Vagina (tissue), 2 donors: ENCODE data around the gene CAPN12. TPM values are rescaled to one million over a fixed set of nuclear protein-coding genes. Genes with fewer than 3 reads are reported as not detected.

Experiments
- DNase-seq, 2 donors: peaks; one replicate each; pipeline ENCODE4 v3.0.0-alpha.2; 2017; ENCODE audit errors: extremely low spot score in 2 of 2
- H3K27ac ChIP-seq: fragments of 200-600 bp; sonication (generic); one replicate; pipeline ENCODE4 v1.5.1; 2019
- H3K27me3 ChIP-seq: fragments of 200-600 bp; sonication (generic); one replicate; pipeline ENCODE4 v1.5.1; 2019
- H3K36me3 ChIP-seq, 2 donors: fragments of 200-600 bp; sonication (generic); one replicate each; pipeline ENCODE4 v1.5.1; 2017 to 2019
- H3K4me1 ChIP-seq: fragments of 200-600 bp; sonication (generic); one replicate; pipeline ENCODE4 v1.5.1; 2019
- H3K4me3 ChIP-seq, 2 donors: fragments of 200-600 bp; sonication (generic); 1 replicate in 1 of 2; 2 replicates in 1 of 2; pipeline ENCODE4 v1.5.1; 2016 to 2019
- H3K9me3 ChIP-seq: fragments of 200-600 bp; sonication (generic); one replicate; pipeline ENCODE4 v1.5.1; 2019
- POLR2A ChIP-seq, 2 donors: fragments of 450-650 bp; IDR thresholded peaks; one replicate each; pipeline ENCODE4 v1.6.1; 2017; ENCODE audit warnings: antibody characterized with exemption in 2 of 2, mild to moderate bottlenecking in 2 of 2, moderate library complexity in 2 of 2
- POLR2AphosphoS5 ChIP-seq, 2 donors: sonication (generic); formaldehyde crosslinking; IDR thresholded peaks; one replicate each; pipeline ENCODE4 v1.9.0; 2017; ENCODE audit warnings: antibody characterized with exemption in 2 of 2, mild to moderate bottlenecking in 2 of 2, low read depth in 1 of 2; ENCODE audit not compliant: insufficient read depth in 1 of 2
- intact Hi-C: fragments of 100-400 bp; cut with DNase I; formaldehyde crosslinking; loops from one replicate; pipeline ENCODE4 v1.15.1; 2023
- total RNA-seq: library from RNA; depleted of rRNA; stranded (reverse); fragments of >200 nt; gene quantifications from one replicate; pipeline ENCODE4 v1.2.3, GENCODE V29; 2016
- TF ChIP-seq, protein P1 (sequence below), 3 experiments: fragments of 450-650 bp in 2 of 3; fragments of 200-600 bp in 1 of 3; sonication (generic) in 1 of 3; IDR thresholded peaks; one replicate each; pipeline ENCODE4 v1.5.1; 2017 to 2019; ENCODE audit warnings: antibody characterized with exemption in 3 of 3, mild to moderate bottlenecking in 2 of 3, moderate library complexity in 2 of 3

The CAPN12 gene
- total RNA-seq, 1 donor from 2014 or later, result 9.6 TPM

DNA sequence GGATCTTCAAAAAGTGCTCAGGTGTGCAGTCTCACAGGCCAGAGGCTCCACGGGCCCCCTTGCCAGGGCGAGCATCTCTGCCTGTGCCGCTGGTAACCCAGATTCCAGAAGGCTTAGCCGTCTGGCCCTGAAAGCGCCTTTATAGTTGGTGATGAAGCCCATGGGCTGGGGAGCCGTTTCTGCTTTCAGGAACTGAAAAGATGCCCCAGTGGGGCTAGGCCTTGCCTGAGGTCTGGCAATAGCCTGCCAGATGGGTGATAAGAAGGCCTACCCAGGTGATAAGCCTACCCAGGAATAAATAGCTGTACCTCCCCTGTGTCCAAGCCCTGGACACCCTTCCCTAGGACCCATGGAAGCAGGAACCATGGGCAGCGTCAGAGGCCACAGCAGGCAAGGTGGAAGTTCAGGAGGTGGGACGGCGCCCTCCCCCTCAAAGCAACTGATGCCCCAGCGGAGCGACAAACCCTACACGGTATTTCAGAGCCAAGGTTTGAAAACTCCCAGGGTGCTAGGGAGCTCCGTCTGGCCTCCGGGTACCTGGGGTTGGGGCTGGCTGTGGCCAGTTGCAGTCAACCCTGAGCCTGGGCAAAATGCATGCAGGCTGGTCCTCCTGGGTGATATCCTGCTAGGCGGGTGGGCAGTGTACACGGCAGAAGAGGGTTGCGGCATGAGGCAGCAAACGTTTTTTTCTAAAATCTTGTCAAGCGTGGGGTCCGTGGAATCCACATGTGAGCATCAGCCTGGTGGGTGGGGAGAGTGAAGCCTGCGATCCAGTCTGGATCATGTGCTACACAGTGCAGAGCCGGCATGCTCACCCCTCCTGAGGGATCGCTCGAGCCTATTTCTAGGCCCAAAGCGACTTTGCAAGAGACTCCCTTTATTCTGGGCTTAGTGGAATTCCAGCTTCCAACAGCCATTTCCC is 51.6 kb downstream of the CAPN12 start:
- no peaks in the 10 kb centered on the region for H3K9me3 ChIP-seq
- H3K27me3 ChIP-seq, result no peaks in the 10 kb centered on the region
- H3K27ac ChIP-seq, result peak overlapping the region; percentile 90
- H3K4me3 ChIP-seq, result no peak overlapping the region
- TF ChIP-seq, protein P1, sequence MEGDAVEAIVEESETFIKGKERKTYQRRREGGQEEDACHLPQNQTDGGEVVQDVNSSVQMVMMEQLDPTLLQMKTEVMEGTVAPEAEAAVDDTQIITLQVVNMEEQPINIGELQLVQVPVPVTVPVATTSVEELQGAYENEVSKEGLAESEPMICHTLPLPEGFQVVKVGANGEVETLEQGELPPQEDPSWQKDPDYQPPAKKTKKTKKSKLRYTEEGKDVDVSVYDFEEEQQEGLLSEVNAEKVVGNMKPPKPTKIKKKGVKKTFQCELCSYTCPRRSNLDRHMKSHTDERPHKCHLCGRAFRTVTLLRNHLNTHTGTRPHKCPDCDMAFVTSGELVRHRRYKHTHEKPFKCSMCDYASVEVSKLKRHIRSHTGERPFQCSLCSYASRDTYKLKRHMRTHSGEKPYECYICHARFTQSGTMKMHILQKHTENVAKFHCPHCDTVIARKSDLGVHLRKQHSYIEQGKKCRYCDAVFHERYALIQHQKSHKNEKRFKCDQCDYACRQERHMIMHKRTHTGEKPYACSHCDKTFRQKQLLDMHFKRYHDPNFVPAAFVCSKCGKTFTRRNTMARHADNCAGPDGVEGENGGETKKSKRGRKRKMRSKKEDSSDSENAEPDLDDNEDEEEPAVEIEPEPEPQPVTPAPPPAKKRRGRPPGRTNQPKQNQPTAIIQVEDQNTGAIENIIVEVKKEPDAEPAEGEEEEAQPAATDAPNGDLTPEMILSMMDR (IDR thresholded peaks at IDR 0.05), result no peak
- TF ChIP-seq POLR2AphosphoS5 (IDR thresholded peaks at IDR 0.05; ENCODE audit: insufficient read depth in 1 of 2, low read depth in 1 of 2), result no peak
- no peak for TF ChIP-seq POLR2A (IDR thresholded peaks at IDR 0.05)
- DNase-seq, result no peak
- H3K36me3 ChIP-seq, result no peaks in the 10 kb centered on the region
- H3K4me1 ChIP-seq, result peaks cover 85% of the 10 kb centered on the region
- intact Hi-C loops, result loop anchor here (5.0 kb wide), 1 partner anchor 35 kb away; no protein-coding TSS in a partner anchor

DNA sequence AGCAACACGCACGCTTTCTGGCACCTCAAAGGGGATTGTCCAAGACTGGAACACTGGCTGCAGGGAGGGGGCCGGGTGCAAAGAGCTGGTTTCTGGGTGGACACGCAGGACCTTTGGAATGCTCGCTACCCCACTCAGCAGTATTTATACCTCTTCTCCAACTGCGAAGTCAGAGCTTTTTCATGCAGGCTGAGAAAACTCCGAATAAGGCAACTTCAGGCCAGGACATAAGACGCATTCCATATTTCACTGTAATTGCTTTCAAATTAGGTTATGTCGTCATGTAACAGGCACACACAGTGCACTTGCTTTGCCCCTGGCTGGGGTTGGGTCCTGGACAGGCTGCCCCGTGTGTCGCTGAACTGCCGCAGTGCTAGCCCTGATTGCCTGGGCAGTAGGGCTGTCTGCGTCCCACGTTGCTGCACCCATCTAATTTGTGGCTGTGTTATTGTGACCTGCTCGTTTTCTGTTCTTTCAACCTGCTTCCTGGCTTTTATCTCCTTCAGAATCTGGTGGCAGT is 52.3 kb downstream of the CAPN12 start:
- Histone ChIP-seq H3K27me3 (no peaks in the 10 kb centered on the region), H3K27ac (peak overlapping the region; percentile 98), H3K4me1 (peaks cover 85% of the 10 kb centered on the region), H3K9me3 (no peaks in the 10 kb centered on the region), H3K36me3 (no peaks in the 10 kb centered on the region), H3K4me3 (no peak overlapping the region)
- TF ChIP-seq, protein P1 (IDR thresholded peaks at IDR 0.05), result no peak
- no peak for TF ChIP-seq POLR2A (IDR thresholded peaks at IDR 0.05)
- peak; percentile 65 to 70 for TF ChIP-seq POLR2AphosphoS5 (IDR thresholded peaks at IDR 0.05; ENCODE audit: insufficient read depth in 1 of 2, low read depth in 1 of 2)
- DNase-seq, result no peak
- intact Hi-C loops, result loop anchor here (5.0 kb wide), 1 partner anchor 35 kb away; no protein-coding TSS in a partner anchor

DNA sequence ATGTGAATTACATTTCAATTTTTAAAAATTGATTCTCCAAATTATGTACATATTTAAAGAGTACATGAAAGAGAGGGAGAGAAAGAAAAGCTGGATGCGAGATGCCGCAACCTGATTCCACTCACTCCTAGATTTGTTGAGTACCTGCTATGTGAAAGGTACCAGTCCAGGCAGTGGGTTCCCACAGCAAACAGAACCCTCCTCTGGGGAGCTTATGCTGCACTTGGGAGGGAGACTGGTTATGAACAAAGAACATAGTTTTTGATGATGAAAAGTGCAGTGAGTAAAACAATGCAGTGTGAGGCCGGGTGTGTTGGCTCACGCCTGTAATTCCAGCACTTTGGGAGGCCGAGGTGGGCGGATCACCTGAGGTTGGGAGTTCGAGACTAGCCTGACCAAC is 53.4 kb downstream of the CAPN12 start:
- no peak overlapping the region for H3K4me3 ChIP-seq
- peak overlapping the region; percentile 98 for H3K27ac ChIP-seq
- H3K4me1 ChIP-seq, result peaks cover 85% of the 10 kb centered on the region
- H3K27me3 ChIP-seq, result no peaks in the 10 kb centered on the region
- no peak for DNase-seq
- intact Hi-C loops, result loop anchor here (5.0 kb wide), 1 partner anchor 34 kb away; no protein-coding TSS in a partner anchor
- TF ChIP-seq, protein P1 (IDR thresholded peaks at IDR 0.05), result no peak
- TF ChIP-seq POLR2AphosphoS5 (IDR thresholded peaks at IDR 0.05; ENCODE audit: insufficient read depth in 1 of 2, low read depth in 1 of 2), result no peak
- TF ChIP-seq POLR2A (IDR thresholded peaks at IDR 0.05), result no peak
- H3K36me3 ChIP-seq, result no peaks in the 10 kb centered on the region
- H3K9me3 ChIP-seq, result no peaks in the 10 kb centered on the region

DNA sequence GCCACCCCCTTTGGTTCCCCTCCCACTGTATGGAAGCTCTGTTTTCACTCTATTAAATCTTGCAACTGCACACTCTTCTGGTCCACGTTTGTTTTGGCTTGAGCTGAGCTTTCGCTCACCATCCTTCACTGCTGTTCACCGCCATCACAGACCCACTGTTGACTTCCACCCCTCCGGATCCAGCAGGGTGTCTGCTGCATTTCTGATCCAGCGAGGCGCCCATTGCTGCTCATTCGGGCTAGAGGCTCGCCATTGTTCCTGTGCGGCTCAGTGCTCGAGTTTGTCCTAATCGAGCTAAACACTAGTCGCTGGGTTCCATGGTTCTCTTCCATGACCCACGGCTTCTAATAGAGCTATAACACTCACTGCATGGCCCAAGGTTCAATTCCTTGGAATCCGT is 54.1 kb downstream of the CAPN12 start:
- DNase-seq, result no peak
- no peaks in the 10 kb centered on the region for H3K27me3 ChIP-seq
- peak in 1 of 2 donors; percentile 20 for TF ChIP-seq POLR2AphosphoS5 (IDR thresholded peaks at IDR 0.05; ENCODE audit: insufficient read depth in 1 of 2, low read depth in 1 of 2)
- TF ChIP-seq, protein P1 (IDR thresholded peaks at IDR 0.05), result no peak
- H3K9me3 ChIP-seq, result no peaks in the 10 kb centered on the region
- intact Hi-C loops, result loop anchor here (5.0 kb wide), 1 partner anchor 33 kb away; no protein-coding TSS in a partner anchor
- peak overlapping the region; percentile 98 for H3K27ac ChIP-seq
- H3K4me1 ChIP-seq, result peaks cover 85% of the 10 kb centered on the region
- H3K4me3 ChIP-seq, result no peak overlapping the region
- H3K36me3 ChIP-seq, result no peaks in the 10 kb centered on the region
